GM12878 (cell line): ENCODE measurements around the gene TNFRSF8. TPM values are rescaled to one million over a fixed set of nuclear protein-coding genes. Genes with fewer than 3 reads are reported as not detected.

Experiments
- FOXM1 ChIP-seq: IDR thresholded peaks from 2 replicates; pipeline ENCODE4 v1.6.1; 2012; ENCODE audit warnings: low read depth, mild to moderate bottlenecking, inconsistent platforms, low read length, moderate library complexity
- IRF4 ChIP-seq: IDR thresholded peaks from 2 replicates; pipeline ENCODE4 v1.6.1; 2011; ENCODE audit warnings: low read depth, low read length
- STAT3 ChIP-seq: IDR thresholded peaks from 2 replicates; pipeline ENCODE4 v1.6.1; 2011; ENCODE audit warnings: low read depth, low read length, improper control_type of control experiment
- ZBED1 ChIP-seq: IDR thresholded peaks from 2 replicates; pipeline ENCODE4 v1.6.1; 2016; ENCODE audit warnings: borderline replicate concordance
- ZBTB33 ChIP-seq: fragments of 450-650 bp; IDR thresholded peaks from 2 replicates; pipeline ENCODE4 v1.6.1; 2017; ENCODE audit warnings: mild to moderate bottlenecking
- polyA plus RNA-seq, 11 experiments: library from polyadenylated mRNA; depleted of rRNA in 4 of 11; unstranded in 6 of 11; stranded (reverse) in 5 of 11; fragments of >200 nt; fragmentation: Nextera tagmentation in 4 of 11; fragmentation: Illumina TruSeq in 1 of 11; extraction: Ambion mirVana in 4 of 11; extraction: Trizol in 1 of 11; gene quantifications; 1 replicate in 1 of 11; 2 replicates in 10 of 11; pipeline versions ENCODE4 v1.2.1 to v1.2.3, GENCODE V29; 2011 to 2016; ENCODE audit warnings: inconsistent platforms in 2 of 11, missing spikeins in 2 of 11, low read depth in 1 of 11
- total RNA-seq, 4 experiments: library from RNA; depleted of rRNA in 3 of 4; stranded (reverse); fragments of >200 nt in 3 of 4; fragmentation: Illumina TruSeq in 1 of 4; extraction: Trizol in 1 of 4; gene quantifications; 2 replicates each; pipeline versions ENCODE4 v1.2.1 to v1.2.3, GENCODE V29; 2013 to 2021
- TF ChIP-seq, protein P1 (sequence below): fragments of 150-350 bp; IDR thresholded peaks from 2 replicates; pipeline ENCODE4 v1.6.1; 2014; ENCODE audit warnings: mild to moderate bottlenecking, low read depth, low read length
- TF ChIP-seq, protein P2 (sequence below): IDR thresholded peaks from 2 replicates; pipeline ENCODE4 v1.6.1; 2011; ENCODE audit warnings: borderline replicate concordance, low read depth, mild to moderate bottlenecking, moderate library complexity, low read length; ENCODE audit not compliant: insufficient read depth, poor library complexity, severe bottlenecking
- TF ChIP-seq, protein P3 (sequence below): fragments of 450-650 bp; IDR thresholded peaks from 2 replicates; pipeline ENCODE4 v1.6.1; 2017; ENCODE audit warnings: low read depth, mild to moderate bottlenecking, moderate library complexity

Gene TNFRSF8
- total and polyA plus RNA-seq, 10 of the 15 experiments (the other 5 are each of a cell fraction or from before 2014, with no cell fraction given) = 9.8 to 114 (median 58.8) TPM

GRCh38 chr1:12134716-12135115 lies 71.6 kb downstream of the TNFRSF8 start (continued):
- TF ChIP-seq, protein P1, sequence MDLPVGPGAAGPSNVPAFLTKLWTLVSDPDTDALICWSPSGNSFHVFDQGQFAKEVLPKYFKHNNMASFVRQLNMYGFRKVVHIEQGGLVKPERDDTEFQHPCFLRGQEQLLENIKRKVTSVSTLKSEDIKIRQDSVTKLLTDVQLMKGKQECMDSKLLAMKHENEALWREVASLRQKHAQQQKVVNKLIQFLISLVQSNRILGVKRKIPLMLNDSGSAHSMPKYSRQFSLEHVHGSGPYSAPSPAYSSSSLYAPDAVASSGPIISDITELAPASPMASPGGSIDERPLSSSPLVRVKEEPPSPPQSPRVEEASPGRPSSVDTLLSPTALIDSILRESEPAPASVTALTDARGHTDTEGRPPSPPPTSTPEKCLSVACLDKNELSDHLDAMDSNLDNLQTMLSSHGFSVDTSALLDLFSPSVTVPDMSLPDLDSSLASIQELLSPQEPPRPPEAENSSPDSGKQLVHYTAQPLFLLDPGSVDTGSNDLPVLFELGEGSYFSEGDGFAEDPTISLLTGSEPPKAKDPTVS = no peak
- no peak for TF ChIP-seq FOXM1
- TF ChIP-seq, protein P2, sequence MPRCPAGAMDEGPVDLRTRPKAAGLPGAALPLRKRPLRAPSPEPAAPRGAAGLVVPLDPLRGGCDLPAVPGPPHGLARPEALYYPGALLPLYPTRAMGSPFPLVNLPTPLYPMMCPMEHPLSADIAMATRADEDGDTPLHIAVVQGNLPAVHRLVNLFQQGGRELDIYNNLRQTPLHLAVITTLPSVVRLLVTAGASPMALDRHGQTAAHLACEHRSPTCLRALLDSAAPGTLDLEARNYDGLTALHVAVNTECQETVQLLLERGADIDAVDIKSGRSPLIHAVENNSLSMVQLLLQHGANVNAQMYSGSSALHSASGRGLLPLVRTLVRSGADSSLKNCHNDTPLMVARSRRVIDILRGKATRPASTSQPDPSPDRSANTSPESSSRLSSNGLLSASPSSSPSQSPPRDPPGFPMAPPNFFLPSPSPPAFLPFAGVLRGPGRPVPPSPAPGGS = no peak
- TF ChIP-seq ZBED1 = no peak
- TF ChIP-seq STAT3 = no peak
- TF ChIP-seq ZBTB33 = no peak
- TF ChIP-seq, protein P3, sequence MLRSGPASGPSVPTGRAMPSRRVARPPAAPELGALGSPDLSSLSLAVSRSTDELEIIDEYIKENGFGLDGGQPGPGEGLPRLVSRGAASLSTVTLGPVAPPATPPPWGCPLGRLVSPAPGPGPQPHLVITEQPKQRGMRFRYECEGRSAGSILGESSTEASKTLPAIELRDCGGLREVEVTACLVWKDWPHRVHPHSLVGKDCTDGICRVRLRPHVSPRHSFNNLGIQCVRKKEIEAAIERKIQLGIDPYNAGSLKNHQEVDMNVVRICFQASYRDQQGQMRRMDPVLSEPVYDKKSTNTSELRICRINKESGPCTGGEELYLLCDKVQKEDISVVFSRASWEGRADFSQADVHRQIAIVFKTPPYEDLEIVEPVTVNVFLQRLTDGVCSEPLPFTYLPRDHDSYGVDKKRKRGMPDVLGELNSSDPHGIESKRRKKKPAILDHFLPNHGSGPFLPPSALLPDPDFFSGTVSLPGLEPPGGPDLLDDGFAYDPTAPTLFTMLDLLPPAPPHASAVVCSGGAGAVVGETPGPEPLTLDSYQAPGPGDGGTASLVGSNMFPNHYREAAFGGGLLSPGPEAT = no peak
- no peak for TF ChIP-seq IRF4
